K562 (cell line): ENCODE data around the gene ERGIC1. TPM values are rescaled to one million over a fixed set of nuclear protein-coding genes. Genes with fewer than 3 reads are reported as not detected.
A peak's percentile ranks its signal among the peaks of the same experiment; 100 is the strongest.

Source experiments
- CEBPB ChIP-seq: fragments of 450-650 bp; IDR thresholded peaks from 2 replicates; pipeline ENCODE4 v1.6.1; 2016; ENCODE audit warnings: missing genetic modification characterization, missing compliant biosample characterization
- CTBP1 ChIP-seq: fragments of 450-650 bp; IDR thresholded peaks from 2 replicates; pipeline ENCODE4 v1.6.1; 2016; ENCODE audit warnings: borderline replicate concordance
- DACH1 ChIP-seq: fragments of 450-650 bp; IDR thresholded peaks from 2 replicates; pipeline ENCODE4 v1.6.1; 2018; ENCODE audit not compliant: partially characterized antibody
- DMBX1 ChIP-seq: fragments of 250-450 bp; sonication (Bioruptor Pico); IDR thresholded peaks from 2 replicates; pipeline ENCODE4 v1.8.0; 2022; ENCODE audit warnings: inconsistent platforms, mild to moderate bottlenecking, moderate library complexity, borderline replicate concordance
- ILK ChIP-seq: fragments of 450-650 bp; IDR thresholded peaks from 2 replicates; pipeline ENCODE4 v1.6.1; 2016; ENCODE audit warnings: missing genetic modification characterization, low read depth, mild to moderate bottlenecking, missing compliant biosample characterization, moderate library complexity, borderline replicate concordance
- JUN ChIP-seq, 2 experiments: sonication (generic) in 1 of 2; formaldehyde crosslinking in 1 of 2; IDR thresholded peaks; 2 replicates each; pipeline versions ENCODE4 v1.6.1 to v1.8.0; 2012 to 2022; ENCODE audit warnings: borderline replicate concordance in 2 of 2, mild to moderate bottlenecking in 2 of 2, improper control_type of control experiment in 1 of 2, low read depth in 1 of 2, low read length in 1 of 2, missing genetic modification reagents in 1 of 2
- MECOM ChIP-seq: fragments of 250-450 bp; sonication (Bioruptor Pico); IDR thresholded peaks from 2 replicates; pipeline ENCODE4 v1.8.0; 2022; ENCODE audit warnings: inconsistent platforms
- RCOR1 ChIP-seq, 2 experiments: IDR thresholded peaks; 2 replicates each; pipeline ENCODE4 v1.6.1; 2012; ENCODE audit warnings: low read depth in 2 of 2, low read length in 2 of 2, borderline replicate concordance in 1 of 2, improper control_type of control experiment in 1 of 2
- SETDB1 ChIP-seq: IDR thresholded peaks from one replicate; pipeline ENCODE4 v1.6.1; 2012; ENCODE audit warnings: low read length, control low read depth, inconsistent platforms
- TCF7 ChIP-seq: sonication (generic); IDR thresholded peaks from 2 replicates; pipeline ENCODE4 v1.6.1; 2016; ENCODE audit warnings: antibody characterized with exemption, borderline replicate concordance
- polyA plus RNA-seq, 8 experiments: library from polyadenylated mRNA; depleted of rRNA in 4 of 8; stranded (reverse) in 5 of 8; unstranded in 3 of 8; fragments of >200 nt; fragmentation: Nextera tagmentation in 2 of 8; fragmentation: Illumina TruSeq in 1 of 8; extraction: Ambion mirVana in 2 of 8; extraction: Trizol in 1 of 8; gene quantifications; 2 replicates each; pipeline versions ENCODE4 v1.2.1 to v1.2.3, GENCODE V29; 2011 to 2014; ENCODE audit warnings: inconsistent platforms in 1 of 8, missing spikeins in 1 of 8
- total RNA-seq, 7 experiments: library from RNA; depleted of rRNA in 6 of 7; stranded (reverse); fragments of >200 nt in 6 of 7; fragmentation: Illumina TruSeq in 2 of 7; extraction: Trizol in 2 of 7; gene quantifications; 2 replicates each; pipeline versions ENCODE4 v1.2.1 to v1.2.3, GENCODE V29; 2011 to 2021; ENCODE audit warnings: low replicate concordance in 1 of 7
- TF ChIP-seq, protein P1 (sequence below): fragments of 450-650 bp; formaldehyde crosslinking; IDR thresholded peaks from 2 replicates; pipeline ENCODE4 v1.4.0; 2020; ENCODE audit warnings: mild to moderate bottlenecking, mixed read lengths
- TF ChIP-seq, protein P2 (sequence below): fragments of 250-450 bp; sonication (Bioruptor Pico); IDR thresholded peaks from 2 replicates; pipeline ENCODE4 v1.9.0; 2021; ENCODE audit warnings: mild to moderate bottlenecking, inconsistent platforms
- TF ChIP-seq, protein P3 (sequence below): fragments of 250-450 bp; sonication (Bioruptor Pico); IDR thresholded peaks from 2 replicates; pipeline ENCODE4 v1.8.0; 2021; ENCODE audit warnings: borderline replicate concordance, mild to moderate bottlenecking, moderate library complexity; ENCODE audit not compliant: poor library complexity, severe bottlenecking
- TF ChIP-seq, protein P4 (sequence below): fragments of 250-450 bp; sonication (Bioruptor Pico); IDR thresholded peaks from 2 replicates; pipeline ENCODE4 v1.8.0; 2022; ENCODE audit warnings: inconsistent platforms, mild to moderate bottlenecking, moderate library complexity, borderline replicate concordance
- TF ChIP-seq, protein P5 (sequence below): fragments of 250-450 bp; sonication (Bioruptor Pico); IDR thresholded peaks from 2 replicates; pipeline ENCODE4 v1.4.0; 2020
- TF ChIP-seq, protein P6 (sequence below): fragments of 450-650 bp; conservative IDR thresholded peaks from 2 replicates; pipeline ENCODE4 v1.6.1; 2016; ENCODE audit warnings: missing genetic modification characterization, low read depth, mild to moderate bottlenecking, control low read depth, missing compliant biosample characterization

Gene ERGIC1
- total and polyA plus RNA-seq, 9 of the 15 experiments (the other 6 are each of a cell fraction or from before 2014, with no cell fraction given): 5.5 to 68.4 (median 36.4) TPM

DNA sequence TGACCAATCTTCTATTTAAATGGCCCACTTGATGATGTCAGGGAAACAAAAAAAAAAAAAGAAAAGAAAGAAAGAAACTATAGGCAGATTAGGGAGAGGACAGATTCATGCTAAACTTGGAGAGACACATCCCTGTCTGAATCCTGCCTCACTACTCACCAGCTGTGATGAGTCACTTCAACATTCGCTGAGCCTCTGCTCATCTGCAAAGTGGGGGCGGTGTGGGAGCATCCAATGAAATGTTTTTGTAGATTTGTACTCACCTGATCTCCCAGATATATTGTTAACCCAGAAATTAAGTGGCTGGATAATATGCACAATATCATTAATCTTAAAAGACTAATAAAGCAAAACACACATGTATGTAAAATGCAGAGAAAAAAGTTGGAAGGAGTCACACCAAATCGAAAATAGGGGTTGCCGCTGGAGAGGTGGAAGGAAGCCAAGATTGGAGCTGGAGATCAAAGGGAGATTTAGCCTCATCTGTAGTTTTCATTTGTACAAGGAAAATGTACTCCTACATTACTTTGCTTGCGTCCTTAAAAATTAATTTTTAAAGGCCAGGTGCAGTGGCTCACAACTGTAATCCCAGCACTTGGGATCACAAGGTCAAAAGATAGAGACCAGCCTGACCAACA is 17.0 kb upstream of the ERGIC1 start (continued):
- TF ChIP-seq, protein P1, sequence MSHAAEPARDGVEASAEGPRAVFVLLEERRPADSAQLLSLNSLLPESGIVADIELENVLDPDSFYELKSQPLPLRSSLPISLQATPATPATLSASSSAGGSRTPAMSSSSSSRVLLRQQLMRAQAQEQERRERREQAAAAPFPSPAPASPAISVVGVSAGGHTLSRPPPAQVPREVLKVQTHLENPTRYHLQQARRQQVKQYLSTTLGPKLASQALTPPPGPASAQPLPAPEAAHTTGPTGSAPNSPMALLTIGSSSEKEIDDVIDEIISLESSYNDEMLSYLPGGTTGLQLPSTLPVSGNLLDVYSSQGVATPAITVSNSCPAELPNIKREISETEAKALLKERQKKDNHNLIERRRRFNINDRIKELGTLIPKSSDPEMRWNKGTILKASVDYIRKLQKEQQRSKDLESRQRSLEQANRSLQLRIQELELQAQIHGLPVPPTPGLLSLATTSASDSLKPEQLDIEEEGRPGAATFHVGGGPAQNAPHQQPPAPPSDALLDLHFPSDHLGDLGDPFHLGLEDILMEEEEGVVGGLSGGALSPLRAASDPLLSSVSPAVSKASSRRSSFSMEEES (CRISPR knock-in tag): no peak
- peak; percentile 80 for TF ChIP-seq DACH1
- TF ChIP-seq, protein P2, sequence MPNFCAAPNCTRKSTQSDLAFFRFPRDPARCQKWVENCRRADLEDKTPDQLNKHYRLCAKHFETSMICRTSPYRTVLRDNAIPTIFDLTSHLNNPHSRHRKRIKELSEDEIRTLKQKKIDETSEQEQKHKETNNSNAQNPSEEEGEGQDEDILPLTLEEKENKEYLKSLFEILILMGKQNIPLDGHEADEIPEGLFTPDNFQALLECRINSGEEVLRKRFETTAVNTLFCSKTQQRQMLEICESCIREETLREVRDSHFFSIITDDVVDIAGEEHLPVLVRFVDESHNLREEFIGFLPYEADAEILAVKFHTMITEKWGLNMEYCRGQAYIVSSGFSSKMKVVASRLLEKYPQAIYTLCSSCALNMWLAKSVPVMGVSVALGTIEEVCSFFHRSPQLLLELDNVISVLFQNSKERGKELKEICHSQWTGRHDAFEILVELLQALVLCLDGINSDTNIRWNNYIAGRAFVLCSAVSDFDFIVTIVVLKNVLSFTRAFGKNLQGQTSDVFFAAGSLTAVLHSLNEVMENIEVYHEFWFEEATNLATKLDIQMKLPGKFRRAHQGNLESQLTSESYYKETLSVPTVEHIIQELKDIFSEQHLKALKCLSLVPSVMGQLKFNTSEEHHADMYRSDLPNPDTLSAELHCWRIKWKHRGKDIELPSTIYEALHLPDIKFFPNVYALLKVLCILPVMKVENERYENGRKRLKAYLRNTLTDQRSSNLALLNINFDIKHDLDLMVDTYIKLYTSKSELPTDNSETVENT (CRISPR knock-in tag): no peak
- no peak for TF ChIP-seq CEBPB (tag)
- 0 out of 2 replicates have a peak, but pooled peaks have one; percentile 50 for TF ChIP-seq CTBP1
- TF ChIP-seq, protein P3, sequence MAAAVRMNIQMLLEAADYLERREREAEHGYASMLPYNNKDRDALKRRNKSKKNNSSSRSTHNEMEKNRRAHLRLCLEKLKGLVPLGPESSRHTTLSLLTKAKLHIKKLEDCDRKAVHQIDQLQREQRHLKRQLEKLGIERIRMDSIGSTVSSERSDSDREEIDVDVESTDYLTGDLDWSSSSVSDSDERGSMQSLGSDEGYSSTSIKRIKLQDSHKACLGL (CRISPR knock-in tag): no peak
- TF ChIP-seq, protein P4, sequence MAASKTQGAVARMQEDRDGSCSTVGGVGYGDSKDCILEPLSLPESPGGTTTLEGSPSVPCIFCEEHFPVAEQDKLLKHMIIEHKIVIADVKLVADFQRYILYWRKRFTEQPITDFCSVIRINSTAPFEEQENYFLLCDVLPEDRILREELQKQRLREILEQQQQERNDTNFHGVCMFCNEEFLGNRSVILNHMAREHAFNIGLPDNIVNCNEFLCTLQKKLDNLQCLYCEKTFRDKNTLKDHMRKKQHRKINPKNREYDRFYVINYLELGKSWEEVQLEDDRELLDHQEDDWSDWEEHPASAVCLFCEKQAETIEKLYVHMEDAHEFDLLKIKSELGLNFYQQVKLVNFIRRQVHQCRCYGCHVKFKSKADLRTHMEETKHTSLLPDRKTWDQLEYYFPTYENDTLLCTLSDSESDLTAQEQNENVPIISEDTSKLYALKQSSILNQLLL (CRISPR knock-in tag): no peak
- no peak for TF ChIP-seq SETDB1
- TF ChIP-seq JUN (IDR thresholded peaks at IDR 0.05; ENCODE audit: borderline replicate concordance, low read depth, low read length): peak; percentile 86
- no peak for TF ChIP-seq JUN (CRISPR knock-in tag; IDR thresholded peaks at IDR 0.05; ENCODE audit: borderline replicate concordance)
- no peak for TF ChIP-seq ILK (tag)
- 0 out of 2 replicates have a peak, but pooled peaks have one; percentile 53 for TF ChIP-seq MECOM (CRISPR knock-in tag)
- no peak for TF ChIP-seq DMBX1 (CRISPR knock-in tag)
- TF ChIP-seq, protein P5, sequence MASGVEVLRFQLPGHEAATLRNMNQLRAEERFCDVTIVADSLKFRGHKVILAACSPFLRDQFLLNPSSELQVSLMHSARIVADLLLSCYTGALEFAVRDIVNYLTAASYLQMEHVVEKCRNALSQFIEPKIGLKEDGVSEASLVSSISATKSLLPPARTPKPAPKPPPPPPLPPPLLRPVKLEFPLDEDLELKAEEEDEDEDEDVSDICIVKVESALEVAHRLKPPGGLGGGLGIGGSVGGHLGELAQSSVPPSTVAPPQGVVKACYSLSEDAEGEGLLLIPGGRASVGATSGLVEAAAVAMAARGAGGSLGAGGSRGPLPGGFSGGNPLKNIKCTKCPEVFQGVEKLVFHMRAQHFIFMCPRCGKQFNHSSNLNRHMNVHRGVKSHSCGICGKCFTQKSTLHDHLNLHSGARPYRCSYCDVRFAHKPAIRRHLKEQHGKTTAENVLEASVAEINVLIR (CRISPR knock-in tag): no peak
- TF ChIP-seq, protein P6, sequence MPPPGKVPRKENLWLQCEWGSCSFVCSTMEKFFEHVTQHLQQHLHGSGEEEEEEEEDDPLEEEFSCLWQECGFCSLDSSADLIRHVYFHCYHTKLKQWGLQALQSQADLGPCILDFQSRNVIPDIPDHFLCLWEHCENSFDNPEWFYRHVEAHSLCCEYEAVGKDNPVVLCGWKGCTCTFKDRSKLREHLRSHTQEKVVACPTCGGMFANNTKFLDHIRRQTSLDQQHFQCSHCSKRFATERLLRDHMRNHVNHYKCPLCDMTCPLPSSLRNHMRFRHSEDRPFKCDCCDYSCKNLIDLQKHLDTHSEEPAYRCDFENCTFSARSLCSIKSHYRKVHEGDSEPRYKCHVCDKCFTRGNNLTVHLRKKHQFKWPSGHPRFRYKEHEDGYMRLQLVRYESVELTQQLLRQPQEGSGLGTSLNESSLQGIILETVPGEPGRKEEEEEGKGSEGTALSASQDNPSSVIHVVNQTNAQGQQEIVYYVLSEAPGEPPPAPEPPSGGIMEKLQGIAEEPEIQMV (tag): no peak
- TF ChIP-seq TCF7: no peak
- peak in 1 of 2 experiments; percentile 45; a peak in 1 of 4 replicates for TF ChIP-seq RCOR1 (IDR thresholded peaks at IDR 0.05; ENCODE audit: borderline replicate concordance in 1 of 2, low read depth in 2 of 2, low read length in 2 of 2)
